Measurements from ENCODE around the gene DYNC1I2.

DYNC1I2 gene

DNA sequence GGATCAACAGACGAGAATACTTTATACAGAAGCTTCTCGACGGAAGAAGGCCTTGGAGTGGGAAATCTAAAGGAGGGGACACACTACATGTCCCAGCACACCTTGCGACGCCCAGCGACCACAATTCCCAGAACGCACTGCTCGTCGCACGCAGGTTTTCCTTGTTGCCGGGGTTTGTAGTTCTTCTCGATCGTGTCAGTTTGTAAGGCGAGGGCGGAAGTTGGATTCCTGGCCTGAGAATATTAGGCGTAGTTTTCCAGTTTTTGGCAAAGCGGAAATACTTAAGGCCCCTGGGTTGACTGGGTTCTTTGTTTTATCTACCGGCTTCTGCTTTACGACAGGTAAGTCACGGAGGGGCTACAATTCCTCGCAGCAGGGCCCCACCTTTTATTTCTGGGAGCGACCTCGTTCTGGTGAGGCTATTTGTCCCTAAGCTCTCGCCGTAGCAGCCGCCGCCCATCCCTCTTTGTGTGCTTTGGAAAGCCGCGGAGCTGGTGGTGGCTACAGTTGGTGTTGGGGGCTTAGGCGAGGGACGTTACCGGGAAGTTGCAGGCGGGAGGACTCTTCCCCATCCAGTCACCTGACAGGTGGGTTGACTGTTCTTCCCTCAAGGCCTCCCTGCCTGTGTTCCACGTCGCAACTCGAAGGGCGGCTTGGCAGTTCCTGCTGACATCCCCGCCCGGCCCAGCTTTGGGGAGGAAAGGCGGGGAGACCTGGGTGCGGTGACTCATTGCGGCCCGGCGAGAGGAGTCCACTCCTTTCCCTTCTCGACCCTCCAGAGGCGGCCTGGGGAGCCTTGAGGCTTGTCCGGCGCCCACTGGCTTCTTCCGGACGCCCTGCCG is at the start of gene DYNC1I2:
TSS of gene DYNC1I2 (plus strand) at position 183 of the 842 bp plus-strand sequence. CDS start 2,687 bp downstream, outside the sequence.
- H3K4me3 ChIP-seq (ENCODE audit: low read depth, low read length), result peak within 1 kb of the TSS; percentile 90
- in situ Hi-C loops (cut with HindIII; ENCODE audit: low sequenced_read_pairs), result no loop called here
- peak; percentile 97 for DNase-seq (ENCODE audit: low read depth, low spot score)
- TF ChIP-seq, protein P1, sequence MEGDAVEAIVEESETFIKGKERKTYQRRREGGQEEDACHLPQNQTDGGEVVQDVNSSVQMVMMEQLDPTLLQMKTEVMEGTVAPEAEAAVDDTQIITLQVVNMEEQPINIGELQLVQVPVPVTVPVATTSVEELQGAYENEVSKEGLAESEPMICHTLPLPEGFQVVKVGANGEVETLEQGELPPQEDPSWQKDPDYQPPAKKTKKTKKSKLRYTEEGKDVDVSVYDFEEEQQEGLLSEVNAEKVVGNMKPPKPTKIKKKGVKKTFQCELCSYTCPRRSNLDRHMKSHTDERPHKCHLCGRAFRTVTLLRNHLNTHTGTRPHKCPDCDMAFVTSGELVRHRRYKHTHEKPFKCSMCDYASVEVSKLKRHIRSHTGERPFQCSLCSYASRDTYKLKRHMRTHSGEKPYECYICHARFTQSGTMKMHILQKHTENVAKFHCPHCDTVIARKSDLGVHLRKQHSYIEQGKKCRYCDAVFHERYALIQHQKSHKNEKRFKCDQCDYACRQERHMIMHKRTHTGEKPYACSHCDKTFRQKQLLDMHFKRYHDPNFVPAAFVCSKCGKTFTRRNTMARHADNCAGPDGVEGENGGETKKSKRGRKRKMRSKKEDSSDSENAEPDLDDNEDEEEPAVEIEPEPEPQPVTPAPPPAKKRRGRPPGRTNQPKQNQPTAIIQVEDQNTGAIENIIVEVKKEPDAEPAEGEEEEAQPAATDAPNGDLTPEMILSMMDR (IDR thresholded peaks at IDR 0.05; ENCODE audit: low read depth, low read length), result no peak

DNA sequence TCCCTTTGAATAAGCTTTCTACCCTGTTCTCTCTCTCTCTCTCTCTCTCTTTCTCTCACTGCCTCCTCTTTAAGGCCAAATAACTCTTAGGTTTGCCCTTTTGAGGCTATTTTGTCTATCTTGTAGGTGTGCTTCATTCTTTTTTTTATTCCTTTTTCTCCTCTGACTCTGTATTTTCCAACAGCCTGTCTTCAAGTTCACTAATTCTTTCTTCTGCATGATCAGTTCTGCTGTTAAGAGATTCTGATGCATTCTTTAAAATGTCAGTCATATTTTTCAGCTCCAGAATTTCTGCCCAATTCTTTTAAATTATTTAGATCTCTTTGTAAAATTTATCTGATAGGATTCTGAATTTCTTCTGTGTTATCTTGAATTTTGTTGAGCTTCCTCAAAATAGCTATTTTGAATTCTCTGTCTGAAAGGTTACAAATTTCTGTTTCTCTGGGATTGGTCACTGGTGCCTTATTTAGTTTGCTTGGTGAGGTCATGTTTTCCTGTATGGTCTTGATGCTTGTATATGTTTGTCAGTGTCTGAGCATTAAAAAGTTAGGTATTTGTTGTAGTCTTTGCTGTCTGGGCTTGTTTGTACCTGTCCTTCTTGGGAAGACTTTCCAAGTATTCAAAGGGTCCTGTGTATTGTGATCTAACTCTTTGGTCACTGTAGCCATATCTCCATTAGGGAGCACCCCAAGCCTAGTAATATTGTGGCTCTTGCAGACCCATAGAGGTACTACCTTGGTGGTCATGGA is 35.4 kb upstream of the DYNC1I2 start:
- DNase-seq (ENCODE audit: low read depth, low spot score), result no peak
- TF ChIP-seq, protein P1 (IDR thresholded peaks at IDR 0.05; ENCODE audit: low read depth, low read length), result no peak
- in situ Hi-C loops (cut with HindIII; ENCODE audit: low sequenced_read_pairs), result no loop called here
- no peak overlapping the region for H3K4me3 ChIP-seq (ENCODE audit: low read depth, low read length)

DNA sequence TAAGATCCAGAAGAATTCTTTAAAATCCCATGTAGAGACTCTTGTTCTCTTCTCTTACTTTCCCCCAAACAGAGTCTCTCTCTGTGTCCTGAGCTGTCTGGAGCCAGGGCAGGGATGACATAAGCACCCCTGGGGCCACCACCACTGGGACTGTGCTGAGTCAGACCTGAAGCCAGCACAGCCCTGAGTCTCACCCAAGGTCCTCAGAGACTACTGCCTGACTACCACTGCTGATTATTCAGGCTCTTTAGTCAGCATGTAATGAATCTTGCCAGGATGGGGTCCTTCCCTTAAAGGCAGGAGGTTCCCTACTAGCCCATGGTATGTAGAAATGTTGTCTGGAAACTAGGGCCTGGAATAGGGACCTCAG is 34.9 kb upstream of the DYNC1I2 start:
- no peak overlapping the region for H3K4me3 ChIP-seq (ENCODE audit: low read depth, low read length)
- DNase-seq (ENCODE audit: low read depth, low spot score), result peak; percentile 57
- TF ChIP-seq, protein P1 (IDR thresholded peaks at IDR 0.05; ENCODE audit: low read depth, low read length), result no peak
- in situ Hi-C loops (cut with HindIII; ENCODE audit: low sequenced_read_pairs), result no loop called here

DNA sequence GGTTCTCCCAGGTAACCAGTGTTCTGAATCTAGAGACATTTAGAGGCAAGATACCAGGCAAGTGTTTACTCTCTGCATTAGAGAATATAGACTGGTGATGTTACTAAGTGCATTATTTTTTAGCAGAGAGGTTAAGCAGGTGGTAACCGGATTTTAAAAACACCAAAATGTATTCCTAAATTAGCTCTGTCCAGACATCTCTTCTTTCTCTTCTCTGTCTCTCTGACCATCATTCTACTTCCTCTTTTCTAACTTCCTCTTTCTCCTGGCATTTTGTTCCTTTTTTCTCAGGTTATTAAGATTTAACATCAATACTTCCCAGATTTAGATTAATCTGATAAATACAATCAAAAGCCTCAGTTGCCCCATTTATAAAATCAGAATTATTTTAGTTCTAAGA is 31.7 kb upstream of the DYNC1I2 start:
- no peak overlapping the region for H3K4me3 ChIP-seq (ENCODE audit: low read depth, low read length)
- in situ Hi-C loops (cut with HindIII; ENCODE audit: low sequenced_read_pairs), result no loop called here
- TF ChIP-seq, protein P1 (IDR thresholded peaks at IDR 0.05; ENCODE audit: low read depth, low read length), result no peak
- no peak for DNase-seq (ENCODE audit: low read depth, low spot score)

DNA sequence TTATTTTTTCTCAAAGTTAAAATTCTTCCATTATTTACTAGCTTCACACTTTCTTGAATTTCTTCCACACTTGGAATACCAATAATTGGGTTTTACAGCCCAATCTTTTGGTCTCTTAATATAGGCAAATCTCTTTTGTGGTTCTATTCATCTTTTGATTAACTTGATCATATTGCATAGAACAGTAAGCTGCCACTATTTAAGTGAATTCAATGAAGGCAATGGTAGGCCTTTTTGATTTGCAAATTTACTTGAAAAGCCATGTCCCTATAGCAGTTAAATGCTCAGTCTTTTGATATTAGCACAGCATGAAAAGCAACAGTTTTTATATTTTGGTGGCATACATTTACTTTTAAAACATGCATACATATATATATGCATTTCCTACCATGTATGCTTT is 20.2 kb upstream of the DYNC1I2 start:
- in situ Hi-C loops (cut with HindIII; ENCODE audit: low sequenced_read_pairs), result no loop called here
- H3K4me3 ChIP-seq (ENCODE audit: low read depth, low read length), result no peak overlapping the region
- no peak for DNase-seq (ENCODE audit: low read depth, low spot score)
- TF ChIP-seq, protein P1 (IDR thresholded peaks at IDR 0.05; ENCODE audit: low read depth, low read length), result no peak

DNA sequence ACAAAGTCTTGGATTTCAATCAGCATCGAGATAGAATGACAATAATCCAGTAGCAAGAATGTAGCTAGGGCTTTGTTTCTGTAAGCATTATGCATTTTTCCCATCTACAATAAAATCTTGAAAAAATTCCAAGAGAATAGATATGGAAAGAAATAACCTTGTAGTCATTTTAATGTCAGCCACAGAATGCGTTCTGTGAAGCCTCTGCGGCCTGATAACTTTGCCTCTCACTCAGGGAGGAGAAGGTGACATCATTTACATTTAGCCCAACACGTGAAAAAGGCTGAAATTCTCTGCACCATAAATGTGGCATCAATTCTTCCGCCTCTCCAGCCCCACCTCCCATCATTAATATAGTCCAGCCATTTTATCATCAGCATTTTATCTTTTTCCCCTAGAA is 19.1 kb upstream of the DYNC1I2 start:
- no peak overlapping the region for H3K4me3 ChIP-seq (ENCODE audit: low read depth, low read length)
- TF ChIP-seq, protein P1 (IDR thresholded peaks at IDR 0.05; ENCODE audit: low read depth, low read length), result no peak
- no peak for DNase-seq (ENCODE audit: low read depth, low spot score)
- in situ Hi-C loops (cut with HindIII; ENCODE audit: low sequenced_read_pairs), result no loop called here
